ENCODE data around the gene SLC7A5.
"Not testable (repeated sequence)": the region's sequence is repeated elsewhere in the genome, so short reads cannot be mapped to it uniquely, and the experiment has no call there.

The SLC7A5 gene

DNA sequence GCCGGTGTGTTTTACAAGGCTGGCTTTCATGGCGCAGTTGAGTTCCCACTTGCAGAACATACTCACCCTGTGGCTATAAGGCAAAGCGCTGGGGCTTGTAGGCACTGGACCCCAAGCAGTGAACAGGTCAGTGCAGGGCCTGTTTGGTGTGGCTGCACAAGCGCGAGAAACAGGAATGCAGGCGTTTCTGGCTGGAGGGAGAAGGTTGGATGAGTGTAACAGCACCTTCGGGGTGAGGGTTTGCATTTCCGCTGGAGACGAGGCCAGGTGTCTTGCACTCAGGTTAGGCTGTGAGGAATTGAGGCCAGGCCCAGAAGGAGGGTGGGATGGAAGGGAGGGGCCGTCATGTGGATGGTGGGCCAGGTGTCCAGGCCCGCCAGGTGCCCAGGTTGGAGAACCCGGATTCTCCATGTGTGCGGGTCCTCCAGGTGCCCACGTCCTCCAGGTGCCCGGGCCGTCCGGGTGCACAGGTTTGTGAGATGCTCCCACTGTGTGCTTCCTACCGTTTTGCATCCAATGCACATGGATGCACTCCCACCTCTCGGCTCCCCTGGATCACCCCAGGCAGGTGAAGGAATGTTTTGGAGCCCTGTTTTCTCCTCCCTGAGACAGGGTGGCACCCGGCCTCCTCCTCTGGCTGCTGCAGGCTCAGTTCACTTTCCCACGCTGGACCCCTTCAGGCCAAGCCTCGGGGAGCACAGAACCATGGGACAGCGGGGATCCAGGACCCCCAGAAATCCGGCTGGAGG, 46.0 kb downstream of the SLC7A5 start:
- no peak for DNase-seq (ENCODE audit: low read depth in 2 of 3, low spot score in 1 of 3)

DNA sequence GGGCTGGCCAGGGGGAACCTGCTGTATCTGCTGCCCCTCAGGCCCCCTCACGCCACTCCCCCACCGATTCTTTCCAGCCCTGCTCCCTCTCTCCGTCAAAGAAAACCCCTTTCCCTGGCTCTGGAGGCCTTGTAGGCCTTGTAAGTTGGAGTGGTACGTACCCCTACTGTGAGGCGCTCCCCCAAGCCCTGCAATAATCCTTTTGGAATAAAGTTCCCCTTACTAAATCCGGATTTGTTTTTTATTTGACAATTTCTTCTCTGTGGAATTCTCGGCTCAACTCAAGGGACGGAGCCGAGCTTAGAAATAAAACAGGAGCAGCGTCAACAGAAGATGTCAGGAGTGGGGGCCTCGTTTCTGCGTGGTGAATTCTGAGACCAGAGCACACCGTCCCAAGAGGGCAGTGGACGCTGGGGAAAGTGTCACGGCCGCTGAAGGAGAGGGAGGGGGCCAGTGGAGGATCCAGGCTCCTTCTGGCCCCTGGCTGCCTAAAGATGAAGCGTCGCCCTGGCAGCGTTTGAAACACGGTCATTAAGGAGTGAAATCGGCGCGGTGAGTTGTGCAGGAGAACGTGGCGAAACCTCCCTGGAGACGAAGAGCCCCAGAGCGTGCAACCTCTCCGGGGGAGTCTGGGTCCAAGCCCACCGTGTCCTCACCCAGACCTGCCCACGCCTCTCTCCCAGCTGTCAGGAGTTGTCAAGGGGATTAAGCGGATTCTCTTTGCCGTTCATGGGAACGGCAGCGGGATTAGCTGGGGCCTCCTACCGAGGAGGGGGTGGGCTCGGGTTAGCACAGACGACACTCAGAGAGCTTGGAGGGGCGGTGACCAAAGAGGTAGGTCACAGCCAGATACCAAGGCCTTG, 47.0 kb downstream of the SLC7A5 start:
- no peak for DNase-seq (ENCODE audit: low read depth in 2 of 3, low spot score in 1 of 3)

DNA sequence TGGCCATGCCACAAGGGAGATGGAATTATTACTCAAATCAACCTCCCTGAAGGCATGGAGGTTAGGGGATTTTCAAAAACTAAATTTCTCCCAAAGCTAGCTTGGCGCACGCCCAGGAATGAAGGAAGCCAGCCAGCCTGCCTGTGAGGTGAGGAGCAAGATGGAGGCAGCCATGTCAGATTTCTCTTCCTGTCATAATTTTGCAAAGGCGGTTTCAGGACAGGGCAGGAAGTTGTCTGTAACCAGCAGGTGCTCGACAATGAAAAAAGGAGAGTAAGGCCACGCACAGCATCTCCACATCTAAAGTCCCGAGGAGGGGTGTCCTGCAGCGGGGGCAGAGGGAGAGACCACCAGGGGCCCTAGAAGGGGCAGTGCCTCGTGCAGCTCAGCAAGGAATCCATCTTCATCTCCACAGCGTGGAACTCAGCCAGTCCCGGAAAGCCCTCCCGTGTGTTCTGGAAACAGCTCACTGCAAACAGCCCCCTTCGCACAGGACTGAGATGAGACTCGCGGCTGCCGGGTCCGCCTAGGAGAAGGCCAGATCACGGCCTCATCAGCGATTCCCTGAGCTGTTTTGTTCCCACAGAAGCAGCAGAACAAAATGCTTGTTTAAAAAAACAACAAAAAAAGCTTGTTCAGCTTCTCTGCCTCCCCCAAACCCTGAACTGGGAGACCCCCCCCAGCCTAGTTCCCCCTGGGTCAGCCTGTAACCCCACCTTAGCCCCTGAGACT, 47.8 kb downstream of the SLC7A5 start:
- DNase-seq (ENCODE audit: low read depth in 2 of 3, low spot score in 1 of 3): no peak

GRCh38 chr16:87819983-87820382, 49.3 kb downstream of the SLC7A5 start:
- DNase-seq (ENCODE audit: low read depth in 2 of 3, low spot score in 1 of 3): no peak

- no peak for DNase-seq (ENCODE audit: low read depth in 2 of 3, low spot score in 1 of 3)
Measured at GRCh38 chr16:87819282-87819681, 50.0 kb downstream of the SLC7A5 start.

DNA sequence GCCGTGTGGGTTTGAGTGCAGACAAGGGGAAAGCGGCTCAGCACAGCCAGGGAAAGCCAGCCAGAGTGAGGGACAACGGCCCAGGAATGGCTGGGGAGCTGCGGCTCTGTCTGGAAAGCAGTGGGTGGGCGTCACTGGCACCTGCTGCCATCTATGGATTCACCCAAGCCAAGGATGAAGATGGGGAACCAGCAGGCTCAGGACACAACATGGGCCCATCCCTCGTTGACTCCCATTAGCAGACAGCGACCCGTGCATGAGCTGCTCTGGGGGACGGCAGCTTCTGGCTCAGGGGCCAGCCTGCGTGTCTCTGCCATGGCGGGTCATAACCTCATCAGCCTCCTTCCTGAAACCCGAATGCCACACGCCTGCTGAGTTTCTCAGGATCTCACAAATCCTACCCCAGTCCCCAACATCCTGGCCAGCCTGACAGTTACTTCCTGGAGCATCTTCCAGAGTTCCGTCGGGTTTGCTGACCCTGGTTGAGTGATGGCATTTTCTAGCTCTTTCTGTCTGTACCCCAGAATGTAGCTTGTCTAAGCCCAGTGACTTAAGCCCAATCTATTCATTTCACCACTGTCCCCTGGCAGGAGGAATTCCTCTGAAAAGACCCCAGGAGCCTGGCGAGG, 50.7 kb downstream of the SLC7A5 start:
- DNase-seq (ENCODE audit: low read depth in 2 of 3, low spot score in 1 of 3): no peak

- no peak for DNase-seq (ENCODE audit: low read depth in 2 of 3, low spot score in 1 of 3)
Measured at GRCh38 chr16:87817910-87818309, 51.4 kb downstream of the SLC7A5 start.

DNA sequence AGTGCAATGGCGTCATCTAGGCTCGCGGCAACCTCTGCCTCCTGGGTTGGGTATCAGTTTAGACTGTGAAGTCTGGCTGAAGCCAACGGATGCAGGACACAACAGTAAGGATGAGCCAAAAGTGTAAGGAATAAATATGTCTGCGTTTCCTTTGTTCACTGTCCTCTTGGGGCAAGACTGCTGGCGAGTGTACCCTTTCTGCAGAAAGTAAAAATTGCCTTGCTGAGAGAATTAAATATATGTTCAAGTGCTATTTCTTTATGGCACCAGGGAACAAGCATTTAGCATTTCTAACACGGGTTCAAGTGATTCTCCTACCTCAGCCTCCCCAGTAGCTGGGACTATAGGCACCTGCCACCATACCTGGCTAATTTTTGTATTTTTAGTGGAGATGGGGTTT, 51.9 kb downstream of the SLC7A5 start:
- not testable (repeated sequence) for DNase-seq (ENCODE audit: low read depth in 2 of 3, low spot score in 1 of 3)

- no peak for DNase-seq (ENCODE audit: low read depth in 2 of 3, low spot score in 1 of 3)
Measured at GRCh38 chr16:87816507-87817100, 52.7 kb downstream of the SLC7A5 start.

GRCh38 chr16:87815567-87815966, 53.7 kb downstream of the SLC7A5 start:
- no peak for DNase-seq (ENCODE audit: low read depth in 2 of 3, low spot score in 1 of 3)

- no peak for DNase-seq (ENCODE audit: low read depth in 2 of 3, low spot score in 1 of 3)
Measured at GRCh38 chr16:87812200-87812656, 57.1 kb downstream of the SLC7A5 start.

DNA sequence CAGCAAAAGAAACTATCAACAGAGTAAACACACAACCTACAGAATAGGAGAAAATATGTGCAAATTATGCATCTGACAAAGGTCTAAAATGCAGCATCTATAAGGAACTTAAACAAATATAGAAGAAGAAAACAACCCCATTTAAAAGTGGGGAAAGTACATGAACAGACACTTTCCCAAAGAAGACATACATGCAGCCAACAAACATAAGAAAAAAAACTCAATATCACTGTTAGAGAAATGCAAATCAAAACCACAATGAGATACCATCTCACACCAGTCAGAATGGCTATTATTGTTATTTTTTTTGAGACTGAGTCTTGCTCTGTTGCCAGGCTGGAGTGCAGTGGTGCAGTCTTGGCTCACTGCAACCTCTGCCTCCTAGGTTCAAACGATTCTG, 57.9 kb downstream of the SLC7A5 start:
- DNase-seq (ENCODE audit: low read depth in 2 of 3, low spot score in 1 of 3): not testable (repeated sequence)

- no peak for DNase-seq (ENCODE audit: low read depth in 2 of 3, low spot score in 1 of 3)
Measured at GRCh38 chr16:87809150-87809902, 60.0 kb downstream of the SLC7A5 start.

- DNase-seq (ENCODE audit: low read depth in 2 of 3, low spot score in 1 of 3): no peak
Measured at GRCh38 chr16:87808108-87808507, 61.2 kb downstream of the SLC7A5 start.

GRCh38 chr16:87806641-87807546, 62.4 kb downstream of the SLC7A5 start:
- DNase-seq (ENCODE audit: low read depth in 2 of 3, low spot score in 1 of 3): peak; percentile 40 to 54 (median 45)

DNA sequence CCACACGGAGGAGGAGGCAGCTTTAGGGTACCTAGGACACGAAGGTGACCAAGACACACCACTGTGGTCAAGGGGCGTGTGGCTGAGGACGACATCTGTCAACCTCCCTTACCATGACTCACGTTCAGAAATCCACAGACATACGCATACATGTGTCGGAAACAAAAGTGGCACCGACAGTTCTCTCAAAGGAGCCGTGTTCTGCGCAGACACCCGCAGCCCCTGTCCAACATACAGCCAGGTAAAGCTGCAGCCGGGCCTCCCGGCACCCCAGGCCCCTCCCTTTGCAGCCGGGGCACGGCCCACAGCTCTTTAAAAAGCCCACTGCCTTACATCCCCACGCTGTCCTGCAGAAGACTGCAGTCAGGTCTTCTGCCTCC, 63.1 kb downstream of the SLC7A5 start:
- no peak for DNase-seq (ENCODE audit: low read depth in 2 of 3, low spot score in 1 of 3)

GRCh38 chr16:87803385-87803784, 65.9 kb downstream of the SLC7A5 start:
- no peak for DNase-seq (ENCODE audit: low read depth in 2 of 3, low spot score in 1 of 3)

- no peak for DNase-seq (ENCODE audit: low read depth in 2 of 3, low spot score in 1 of 3)
Measured at GRCh38 chr16:87802670-87803069, 66.6 kb downstream of the SLC7A5 start.

- no peak for DNase-seq (ENCODE audit: low read depth in 2 of 3, low spot score in 1 of 3)
Measured at GRCh38 chr16:87801679-87802259, 67.5 kb downstream of the SLC7A5 start.
